ENCODE measurements around the gene SHISA5.

SHISA5 gene

DNA sequence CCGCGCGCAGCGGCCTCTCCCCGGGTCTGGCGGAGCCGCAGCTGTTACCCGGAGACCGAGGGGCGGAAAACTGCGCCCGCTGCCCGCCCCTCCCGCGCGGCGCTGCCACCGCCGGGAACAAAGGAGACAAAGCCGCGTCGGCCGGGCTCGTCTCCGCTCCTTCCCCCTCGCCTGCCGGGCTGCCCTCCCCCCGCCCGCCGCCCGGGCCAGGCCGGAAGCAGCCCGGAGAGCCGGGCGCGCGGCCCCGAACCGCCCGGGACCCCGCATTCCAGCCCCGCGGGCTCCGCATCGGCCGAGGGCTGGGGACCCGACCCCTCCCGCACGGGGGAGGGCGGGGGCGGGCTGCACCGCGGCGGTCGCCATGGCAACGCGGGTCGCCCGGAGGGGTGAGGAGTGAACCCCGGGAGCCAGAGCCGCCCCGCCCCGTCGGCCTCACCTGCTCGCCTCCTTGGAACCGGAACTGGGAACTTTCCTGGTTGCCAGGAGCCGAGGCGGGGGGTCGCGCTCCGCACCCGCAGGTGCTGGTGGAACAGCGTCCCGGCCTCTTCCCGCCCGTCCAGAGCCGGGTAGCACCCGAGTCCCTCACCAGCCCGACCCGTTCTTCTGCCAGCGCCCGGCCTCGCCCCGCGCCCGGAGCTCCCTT is 74.5 kb downstream of the SHISA5 start:
- FAIRE-seq = no peak

DNA sequence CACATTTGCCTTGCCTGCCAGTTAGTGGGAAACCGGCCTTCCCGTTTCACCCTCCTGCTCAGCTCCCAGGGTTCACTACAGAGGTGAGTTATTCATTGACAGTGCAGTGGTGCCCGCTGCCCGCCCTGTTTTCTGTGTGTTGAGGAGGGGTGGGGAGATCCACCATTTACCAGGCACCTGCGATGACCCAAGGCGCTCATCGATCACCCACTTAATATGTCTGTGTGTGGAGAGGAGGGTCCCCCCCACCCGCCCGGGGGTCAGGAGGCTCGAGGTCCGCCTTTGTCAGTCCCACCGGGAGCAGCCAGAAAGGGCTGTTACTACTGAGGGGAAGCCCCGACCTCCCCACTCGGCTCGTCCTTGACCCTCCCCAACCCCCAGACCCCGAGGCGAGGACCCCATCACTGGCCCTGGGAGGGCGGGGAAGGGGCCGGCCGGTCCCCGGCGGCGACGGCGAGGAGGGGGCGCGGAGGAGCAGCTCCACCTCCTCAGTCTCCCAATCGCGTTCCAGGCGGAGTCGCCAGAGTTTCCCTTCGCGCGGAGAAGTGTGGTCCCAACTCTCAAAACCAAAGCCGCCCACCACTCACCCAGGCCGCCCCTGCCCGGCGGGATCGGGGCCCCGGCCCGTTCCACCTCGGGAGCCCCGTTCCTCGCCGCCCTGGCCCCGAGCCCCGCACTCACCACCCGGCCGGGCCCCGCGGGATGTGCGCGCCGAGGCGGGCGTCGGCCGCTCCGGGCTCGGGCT is 75.2 kb downstream of the SHISA5 start:
- FAIRE-seq = no peak

DNA sequence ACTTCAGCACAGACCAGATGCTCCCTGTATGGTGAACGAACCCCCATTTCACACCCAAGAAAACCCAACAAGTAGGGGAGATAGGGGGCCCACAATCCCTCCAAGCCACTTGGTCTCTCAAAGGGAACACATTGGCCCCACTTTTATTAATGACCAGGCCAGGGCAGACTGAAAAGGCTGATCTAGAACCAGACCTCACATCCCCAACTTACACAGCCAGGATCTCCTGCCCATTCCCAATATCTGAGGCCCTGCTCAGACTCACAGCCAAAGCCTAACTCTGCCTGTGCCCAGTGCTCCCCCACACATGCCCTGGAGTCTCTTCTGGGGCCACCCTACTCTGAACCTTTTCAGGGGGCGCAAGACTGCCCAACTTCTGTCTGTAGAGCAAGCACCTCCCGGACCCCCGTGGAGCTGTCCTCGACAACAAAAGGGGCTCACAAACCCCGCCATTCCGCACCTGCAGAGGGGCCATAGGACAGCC is 75.8 kb downstream of the SHISA5 start:
- no peak for FAIRE-seq

DNA sequence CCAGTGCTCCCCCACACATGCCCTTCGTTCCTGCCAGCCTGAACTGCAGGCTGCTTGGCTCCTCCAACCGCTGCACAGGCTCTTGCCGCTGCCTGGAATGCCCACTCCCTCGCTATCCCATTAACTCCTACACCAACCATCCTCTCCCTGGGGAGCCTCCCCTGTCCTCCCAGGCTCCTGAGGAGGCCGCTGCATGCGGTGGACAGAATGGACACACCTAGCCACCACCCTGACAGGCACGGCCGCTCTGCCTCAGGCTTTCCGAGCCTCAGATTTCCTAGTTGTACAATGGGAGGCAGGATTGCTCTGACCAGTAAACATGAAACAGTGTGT is 76.4 kb downstream of the SHISA5 start:
- FAIRE-seq = no peak

DNA sequence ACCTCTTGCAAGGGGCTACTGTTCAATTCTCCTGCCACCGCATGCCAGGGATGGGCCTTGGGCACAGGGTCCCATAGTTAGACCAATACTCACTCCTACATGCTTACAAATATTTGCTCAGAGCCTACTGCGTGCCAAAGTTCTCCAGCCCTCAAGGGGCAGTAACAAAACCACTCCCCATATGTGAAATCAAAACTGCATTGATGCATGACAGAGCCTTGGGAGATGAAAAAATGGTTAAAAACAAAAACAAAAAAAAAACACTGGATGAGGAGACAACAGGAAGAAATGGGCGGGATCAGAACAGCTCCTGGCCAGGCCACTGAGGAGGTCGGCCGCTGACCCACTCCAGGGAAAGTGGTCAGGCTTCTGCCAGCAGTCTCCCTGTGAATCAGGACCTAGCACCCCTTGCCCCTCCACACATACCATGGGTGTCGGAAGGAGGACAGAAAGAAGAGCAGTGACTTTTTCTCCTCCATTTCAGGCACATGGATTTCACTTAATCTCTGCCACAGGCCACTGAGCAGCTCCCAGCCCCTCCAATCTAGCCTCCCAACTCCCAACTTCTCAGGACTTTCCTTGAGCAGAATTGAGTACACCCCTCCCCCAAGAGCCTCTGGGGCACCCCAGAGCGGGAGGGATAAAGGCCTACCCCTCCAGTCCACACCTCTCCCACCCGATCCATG is 76.9 kb downstream of the SHISA5 start:
- no peak for FAIRE-seq

DNA sequence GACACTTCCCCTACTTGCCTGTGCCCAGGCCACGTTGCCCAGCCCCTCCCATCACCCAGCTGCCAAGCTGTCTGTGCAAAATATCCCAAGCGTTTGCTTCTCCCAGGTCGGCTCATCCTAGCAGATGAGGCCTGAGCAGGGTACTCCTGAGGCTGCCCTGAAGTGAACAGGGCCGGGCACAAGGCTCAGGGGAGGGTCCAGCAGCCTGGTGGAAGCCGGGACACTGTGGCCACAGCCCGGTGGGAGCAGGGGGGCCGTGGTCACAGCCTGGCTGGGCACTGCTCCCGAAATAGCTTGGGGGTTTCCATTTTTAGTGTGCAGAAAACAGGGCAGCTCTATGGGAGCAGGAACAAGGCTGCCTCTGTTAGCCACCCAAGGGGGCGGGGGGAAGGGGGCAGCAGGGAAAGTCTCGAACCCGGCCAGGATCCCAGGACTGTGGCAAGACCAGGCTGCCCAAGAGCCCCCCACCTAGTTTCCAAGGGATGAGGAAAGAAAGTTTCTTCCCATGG is 77.5 kb downstream of the SHISA5 start:
- FAIRE-seq = no peak

DNA sequence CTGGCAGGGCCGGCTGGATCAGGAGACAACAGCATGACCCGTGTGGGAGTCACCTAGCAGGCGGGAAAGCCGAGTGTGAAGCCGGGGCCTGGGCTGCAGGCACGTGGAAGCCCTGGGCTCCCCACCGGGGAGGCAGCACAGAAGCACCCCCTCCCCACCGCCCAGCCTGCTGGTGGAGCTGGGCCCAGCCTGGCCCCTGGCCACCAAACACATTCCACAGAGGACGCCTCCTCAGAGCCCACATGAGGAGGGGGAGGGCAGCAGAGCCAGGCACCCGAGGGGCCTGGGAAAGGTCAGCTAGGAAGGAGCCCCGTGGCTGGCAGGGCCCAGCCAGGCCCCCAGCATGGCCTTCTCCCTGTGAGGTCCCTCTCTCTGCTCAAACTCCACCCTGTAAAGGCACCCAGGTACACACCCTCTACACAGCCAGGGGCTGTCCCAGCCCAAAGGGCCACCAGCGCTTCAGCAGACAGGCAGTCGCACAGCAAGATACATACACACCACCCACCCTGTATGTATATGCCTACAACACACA is 78.6 kb downstream of the SHISA5 start:
- no peak for FAIRE-seq

DNA sequence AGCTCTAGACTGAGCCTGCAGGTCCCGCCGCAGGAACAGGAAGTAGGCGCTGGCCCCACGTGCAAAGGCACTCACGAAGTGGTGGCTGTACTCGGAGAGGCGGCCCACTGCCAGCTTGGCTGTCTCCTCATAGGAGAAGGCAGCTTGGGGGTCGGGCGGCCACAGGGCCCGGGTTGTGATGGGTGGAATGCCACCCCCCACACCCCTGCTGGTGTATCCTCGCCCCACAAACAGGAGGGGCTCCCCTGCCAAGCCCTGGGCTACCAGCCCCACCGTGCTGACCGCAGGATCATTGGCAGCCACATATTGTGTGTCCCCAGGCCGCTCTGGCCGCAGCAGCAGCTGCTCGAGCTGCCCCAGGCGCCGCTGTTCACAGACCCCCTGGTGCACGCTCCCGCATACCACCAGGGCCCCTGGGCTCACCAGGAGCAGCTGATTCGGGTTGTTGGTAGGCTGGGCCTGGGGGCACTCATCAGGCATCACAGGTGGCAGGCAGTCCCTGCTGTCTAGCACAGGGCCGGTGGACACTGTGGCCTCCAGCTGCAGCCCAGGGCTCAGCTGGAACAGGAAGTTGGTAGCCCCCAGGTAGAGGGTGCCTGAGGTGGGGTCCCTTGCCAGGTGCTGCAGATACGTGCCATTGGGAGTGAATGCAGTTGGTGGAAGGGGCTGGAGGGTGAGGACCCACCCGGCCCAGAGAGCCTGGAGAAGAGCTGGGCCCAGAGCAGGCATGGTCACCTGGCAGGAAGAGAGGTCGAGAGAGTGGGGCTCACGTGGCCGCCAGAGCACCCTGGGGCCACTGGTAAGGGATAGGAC is 79.9 kb downstream of the SHISA5 start:
- FAIRE-seq = no peak

DNA sequence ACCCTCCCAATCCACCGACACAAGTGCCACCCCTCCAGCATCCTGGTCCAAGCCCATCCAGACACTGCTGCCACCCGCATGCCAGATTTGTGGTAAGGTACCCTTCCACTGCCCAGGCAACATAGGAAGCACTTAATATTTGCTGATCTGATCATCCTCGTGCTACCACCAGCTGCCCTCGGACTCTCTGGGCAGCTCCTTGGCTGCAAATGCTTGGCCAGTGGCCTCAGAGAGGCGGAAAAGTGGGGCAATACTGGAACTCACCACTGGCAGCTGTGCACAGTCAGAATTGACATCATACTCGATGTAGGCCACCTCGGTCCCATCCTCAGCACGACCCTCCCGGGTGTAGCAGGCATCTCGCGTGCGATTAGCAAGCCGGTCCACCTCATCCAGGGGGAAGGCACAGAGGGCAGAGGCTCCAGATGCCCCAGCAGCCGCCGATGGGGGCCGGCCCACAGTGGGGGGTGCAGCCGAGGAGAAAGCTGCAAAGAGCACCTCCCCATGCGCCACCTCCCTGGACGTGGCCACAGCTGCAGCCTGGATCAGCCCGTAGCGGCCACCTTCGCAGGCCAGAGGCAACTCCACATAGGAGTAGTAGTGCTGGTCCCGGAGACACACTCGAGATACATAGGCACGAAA is 80.6 kb downstream of the SHISA5 start:
- no peak for FAIRE-seq

DNA sequence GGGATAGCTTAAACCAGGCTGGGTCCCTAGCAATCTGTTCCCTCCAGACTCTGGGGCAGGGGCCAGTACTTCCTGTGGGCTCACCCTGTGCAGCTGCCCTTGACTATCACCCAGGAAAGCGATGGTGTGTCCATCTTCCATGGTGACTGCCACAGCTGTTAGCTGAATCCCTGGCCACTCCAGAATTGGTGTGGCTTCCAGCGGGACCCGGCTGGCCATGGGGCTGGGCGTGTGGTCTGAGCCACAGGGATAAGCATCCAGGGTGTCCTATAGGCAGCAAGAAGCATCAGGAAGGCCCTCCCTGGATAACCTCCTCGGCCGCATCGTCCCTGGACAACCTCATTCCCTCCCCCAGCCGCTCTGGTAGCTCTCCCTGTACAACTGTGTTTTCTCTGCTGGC is 81.3 kb downstream of the SHISA5 start:
- no peak for FAIRE-seq

DNA sequence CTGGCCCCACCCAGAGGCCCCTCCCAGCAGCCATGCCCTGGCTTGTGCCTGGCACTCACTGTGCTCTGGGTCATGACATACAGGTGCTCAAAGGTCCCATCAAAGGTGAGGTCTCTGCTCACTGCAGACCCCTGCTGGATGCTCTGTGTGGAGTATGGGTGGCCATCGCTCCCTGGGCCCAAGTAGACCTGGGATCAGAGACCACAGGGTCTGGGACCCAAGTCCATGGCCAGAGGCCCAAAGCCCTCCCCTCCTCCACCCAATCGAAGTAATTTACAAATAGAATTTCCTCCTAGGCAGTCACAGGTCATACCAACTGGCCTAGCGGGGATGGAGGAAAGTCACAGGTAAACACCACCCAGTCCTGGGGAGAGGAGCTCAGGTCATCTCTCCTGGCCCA is 81.7 kb downstream of the SHISA5 start:
- FAIRE-seq = no peak

DNA sequence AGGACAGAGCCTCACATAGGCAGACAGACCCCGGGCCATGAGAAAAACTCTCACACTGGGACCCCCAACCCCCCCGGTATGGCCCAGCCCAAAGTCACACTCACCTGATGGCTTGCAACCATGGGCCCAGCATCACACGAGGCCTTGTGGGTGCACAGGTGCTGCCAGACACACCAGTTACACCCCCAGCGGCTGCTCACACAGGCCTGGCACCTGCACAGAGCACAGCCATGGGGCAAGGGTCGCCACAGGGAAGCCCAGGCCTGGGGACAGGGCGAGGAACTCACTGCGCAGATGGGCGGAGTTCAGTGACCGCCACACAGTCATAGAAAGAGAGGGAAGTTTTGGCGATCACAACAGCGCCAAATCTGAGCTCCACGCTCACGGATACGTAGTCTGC is 83.4 kb downstream of the SHISA5 start:
- no peak for FAIRE-seq

DNA sequence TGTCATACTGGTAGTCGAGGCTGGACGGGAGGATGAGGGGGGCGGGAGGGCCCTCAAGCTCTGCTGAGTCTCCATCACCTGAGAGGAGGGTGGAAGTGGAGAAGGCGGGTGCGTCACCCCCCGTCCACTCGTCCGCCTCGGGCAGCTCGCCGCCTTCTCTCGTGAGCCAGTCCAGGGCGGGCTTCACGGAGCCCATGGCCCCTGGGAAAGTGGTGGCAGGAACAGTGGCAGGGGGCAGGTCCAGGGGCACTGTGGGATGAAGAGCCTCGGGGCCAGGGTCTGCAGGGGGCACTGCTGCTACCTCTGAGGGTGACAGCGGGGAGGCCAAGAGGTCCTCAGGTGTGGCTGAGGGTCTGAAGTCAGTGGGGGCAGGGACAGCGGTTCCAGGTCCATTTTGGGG is 84.4 kb downstream of the SHISA5 start:
- no peak for FAIRE-seq

DNA sequence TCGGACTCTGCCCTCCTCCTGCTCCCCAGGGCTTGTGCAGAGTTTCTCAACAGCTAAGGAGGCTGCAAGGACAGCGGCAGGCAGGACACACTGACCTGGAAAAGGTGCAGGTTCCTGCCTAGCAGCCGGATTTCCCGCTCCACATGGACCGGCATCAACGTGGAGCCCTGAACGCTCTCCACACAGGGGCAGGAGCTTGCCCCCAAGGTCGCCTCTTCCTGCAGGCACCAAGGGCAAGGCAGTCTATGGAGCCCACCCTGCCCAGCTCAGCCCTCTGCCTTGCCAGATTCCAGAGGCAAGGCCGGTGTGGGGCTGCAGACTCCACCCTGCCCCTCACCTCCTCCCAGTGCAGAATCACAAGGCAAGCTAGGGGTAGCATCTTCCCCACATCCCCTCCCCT is 84.8 kb downstream of the SHISA5 start:
- no peak for FAIRE-seq

DNA sequence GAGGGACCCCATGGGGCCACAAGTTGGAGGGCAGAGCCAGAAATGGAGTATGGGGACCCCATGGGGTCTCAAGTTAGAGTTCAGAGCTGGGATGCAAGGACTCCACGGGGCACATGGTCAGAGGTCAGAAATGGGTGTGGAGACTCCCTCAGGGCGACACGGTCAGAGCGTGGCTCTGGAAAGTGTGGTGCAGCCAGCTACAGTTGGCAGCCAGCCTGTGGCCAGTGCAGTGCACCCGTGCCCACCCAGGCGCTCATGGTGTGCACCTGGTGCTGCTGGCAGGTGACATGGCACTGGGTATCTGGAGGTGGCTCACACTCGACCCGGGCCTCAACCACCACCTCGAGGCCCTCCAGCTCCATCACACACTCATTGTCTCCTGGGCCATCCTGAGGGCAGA is 85.3 kb downstream of the SHISA5 start:
- no peak for FAIRE-seq

DNA sequence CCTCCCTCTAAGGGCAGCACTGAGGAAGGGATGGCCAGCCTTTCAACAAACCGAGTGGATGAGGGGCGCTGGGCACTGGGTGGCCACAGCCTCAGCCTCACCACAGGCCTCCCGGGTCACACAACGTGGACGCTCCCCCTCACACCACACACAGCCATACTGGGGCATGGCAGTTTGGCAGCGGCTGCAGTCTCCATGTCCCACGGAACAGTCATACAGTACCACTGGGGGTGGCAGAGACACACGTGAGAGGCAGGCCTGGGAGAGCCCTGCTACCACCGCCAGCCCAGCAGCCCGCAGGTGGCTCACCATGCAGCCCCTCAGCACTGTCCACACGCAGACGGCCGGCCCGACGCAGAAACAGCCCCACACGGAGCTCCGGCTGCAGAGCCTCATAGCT is 85.8 kb downstream of the SHISA5 start:
- no peak for FAIRE-seq

Measured in A204.1 (cell line).